ENCODE results near the gene FOXL3.
A peak's percentile ranks its signal among the peaks of the same experiment; 100 is the strongest.

The FOXL3 gene

GRCh38 chr7:298375-298702 is 8.4 kb downstream of the FOXL3 start:
- Histone ChIP-seq H3K4me3 (no peak overlapping the region), H3K36me3 (no peaks in the 10 kb centered on the region)

GRCh38 chr7:298743-299142 is 8.8 kb downstream of the FOXL3 start:
- peak in 1 of 2 donors; percentile 23 for DNase-seq
- intact Hi-C loops (cut with DNase I; ENCODE audit: low total_unique reads), result no loop called here

More at GRCh38 chr7:298375-298702, 8.4 kb downstream of the FOXL3 start:
- Histone ChIP-seq H3K4me1 (no peaks in the 10 kb centered on the region), H3K9me3 (no peaks in the 10 kb centered on the region), H3K27me3 (peaks cover 0 to 47% of the 10 kb centered on the region in 2 donors), H3K27ac (no peak overlapping the region)
- peak in 1 of 2 donors; percentile 31 for DNase-seq
- intact Hi-C loops (cut with DNase I; ENCODE audit: low total_unique reads), result no loop called here
- TF ChIP-seq, protein P1, sequence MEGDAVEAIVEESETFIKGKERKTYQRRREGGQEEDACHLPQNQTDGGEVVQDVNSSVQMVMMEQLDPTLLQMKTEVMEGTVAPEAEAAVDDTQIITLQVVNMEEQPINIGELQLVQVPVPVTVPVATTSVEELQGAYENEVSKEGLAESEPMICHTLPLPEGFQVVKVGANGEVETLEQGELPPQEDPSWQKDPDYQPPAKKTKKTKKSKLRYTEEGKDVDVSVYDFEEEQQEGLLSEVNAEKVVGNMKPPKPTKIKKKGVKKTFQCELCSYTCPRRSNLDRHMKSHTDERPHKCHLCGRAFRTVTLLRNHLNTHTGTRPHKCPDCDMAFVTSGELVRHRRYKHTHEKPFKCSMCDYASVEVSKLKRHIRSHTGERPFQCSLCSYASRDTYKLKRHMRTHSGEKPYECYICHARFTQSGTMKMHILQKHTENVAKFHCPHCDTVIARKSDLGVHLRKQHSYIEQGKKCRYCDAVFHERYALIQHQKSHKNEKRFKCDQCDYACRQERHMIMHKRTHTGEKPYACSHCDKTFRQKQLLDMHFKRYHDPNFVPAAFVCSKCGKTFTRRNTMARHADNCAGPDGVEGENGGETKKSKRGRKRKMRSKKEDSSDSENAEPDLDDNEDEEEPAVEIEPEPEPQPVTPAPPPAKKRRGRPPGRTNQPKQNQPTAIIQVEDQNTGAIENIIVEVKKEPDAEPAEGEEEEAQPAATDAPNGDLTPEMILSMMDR (IDR thresholded peaks at IDR 0.05), result no peak

GRCh38 chr7:299169-299568 is 9.2 kb downstream of the FOXL3 start:
- intact Hi-C loops (cut with DNase I; ENCODE audit: low total_unique reads), result no loop called here
- TF ChIP-seq, protein P1 (IDR thresholded peaks at IDR 0.05), result no peak
- peak in 1 of 2 donors; percentile 34 for DNase-seq
- H3K4me1 ChIP-seq, result no peaks in the 10 kb centered on the region
- no peak overlapping the region for H3K4me3 ChIP-seq
- no peak overlapping the region for H3K27ac ChIP-seq
- no peaks in the 10 kb centered on the region for H3K9me3 ChIP-seq
- H3K36me3 ChIP-seq, result no peaks in the 10 kb centered on the region
- peaks cover 0 to 40% of the 10 kb centered on the region in 2 donors for H3K27me3 ChIP-seq

More at GRCh38 chr7:298743-299142, 8.8 kb downstream of the FOXL3 start:
- no peak overlapping the region for H3K27ac ChIP-seq
- H3K4me3 ChIP-seq, result no peak overlapping the region
- no peaks in the 10 kb centered on the region for H3K4me1 ChIP-seq
- no peaks in the 10 kb centered on the region for H3K36me3 ChIP-seq
- H3K27me3 ChIP-seq, result peaks cover 0 to 44% of the 10 kb centered on the region in 2 donors
- no peaks in the 10 kb centered on the region for H3K9me3 ChIP-seq
- TF ChIP-seq, protein P1 (IDR thresholded peaks at IDR 0.05), result no peak

- Histone ChIP-seq H3K27ac (no peak overlapping the region), H3K4me3 (no peak overlapping the region), H3K36me3 (no peaks in the 10 kb centered on the region), H3K27me3 (peaks cover 0 to 35% of the 10 kb centered on the region in 2 donors), H3K4me1 (no peaks in the 10 kb centered on the region), H3K9me3 (no peaks in the 10 kb centered on the region)
- intact Hi-C loops (cut with DNase I; ENCODE audit: low total_unique reads), result no loop called here
- TF ChIP-seq, protein P1 (IDR thresholded peaks at IDR 0.05), result no peak
- DNase-seq, result peak in 1 of 2 donors; percentile 35
These were observed 9.7 kb downstream of the FOXL3 start for GRCh38 chr7:299628-300027.

- TF ChIP-seq, protein P1 (IDR thresholded peaks at IDR 0.05), result no peak
- intact Hi-C loops (cut with DNase I; ENCODE audit: low total_unique reads), result no loop called here
- Histone ChIP-seq H3K9me3 (no peaks in the 10 kb centered on the region), H3K36me3 (no peaks in the 10 kb centered on the region), H3K4me3 (no peak overlapping the region), H3K4me1 (no peaks in the 10 kb centered on the region), H3K27me3 (peaks cover 0 to 32% of the 10 kb centered on the region in 2 donors), H3K27ac (no peak overlapping the region)
- DNase-seq, result peak in 1 of 2 donors; percentile 53
These were observed 10.1 kb downstream of the FOXL3 start for GRCh38 chr7:300048-300447.

Data from tibial artery (tissue), 4 donors.